CD4-positive, alpha-beta T cell treated with Interleukin-6 for 4 hours (primary cell): Measurements from ENCODE around the gene KCTD17.

Source experiments
- DNase-seq: peaks from one replicate; pipeline ENCODE4 v3.0.0-alpha.2; 2020; ENCODE audit warnings: mixed read lengths

The KCTD17 gene

DNA sequence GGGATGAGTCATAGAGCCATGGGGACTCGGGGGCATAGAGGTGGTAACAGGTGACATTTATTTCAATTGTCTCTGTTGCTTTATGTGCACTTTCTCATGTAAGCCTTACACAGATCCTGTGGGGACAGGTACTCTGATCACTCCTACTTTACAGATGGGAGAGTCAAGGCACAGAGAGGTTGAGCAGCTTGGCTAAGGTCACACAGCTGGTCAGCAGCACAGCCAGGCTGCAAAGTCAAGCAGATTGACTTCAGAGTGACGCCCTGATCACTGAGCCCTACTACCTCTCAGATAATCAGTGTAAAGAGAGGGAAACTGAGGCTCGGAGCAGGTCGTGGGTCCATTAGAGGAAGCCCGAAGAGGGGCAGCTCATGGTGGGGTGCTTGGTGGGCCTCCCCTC is 54.4 kb downstream of the KCTD17 start:
- no peak for DNase-seq

GRCh38 chr22:37107816-37108621 is 56.5 kb downstream of the KCTD17 start:
- no peak for DNase-seq

- DNase-seq, result no peak
These were observed 57.8 kb downstream of the KCTD17 start, which contains the start of gene TMPRSS6 for GRCh38 chr22:37109242-37109917. Gene TMPRSS6, minus strand, starts transcription at chr22:37109713. Its CDS starts 6,296 bp downstream, at chr22:37103417.

DNA sequence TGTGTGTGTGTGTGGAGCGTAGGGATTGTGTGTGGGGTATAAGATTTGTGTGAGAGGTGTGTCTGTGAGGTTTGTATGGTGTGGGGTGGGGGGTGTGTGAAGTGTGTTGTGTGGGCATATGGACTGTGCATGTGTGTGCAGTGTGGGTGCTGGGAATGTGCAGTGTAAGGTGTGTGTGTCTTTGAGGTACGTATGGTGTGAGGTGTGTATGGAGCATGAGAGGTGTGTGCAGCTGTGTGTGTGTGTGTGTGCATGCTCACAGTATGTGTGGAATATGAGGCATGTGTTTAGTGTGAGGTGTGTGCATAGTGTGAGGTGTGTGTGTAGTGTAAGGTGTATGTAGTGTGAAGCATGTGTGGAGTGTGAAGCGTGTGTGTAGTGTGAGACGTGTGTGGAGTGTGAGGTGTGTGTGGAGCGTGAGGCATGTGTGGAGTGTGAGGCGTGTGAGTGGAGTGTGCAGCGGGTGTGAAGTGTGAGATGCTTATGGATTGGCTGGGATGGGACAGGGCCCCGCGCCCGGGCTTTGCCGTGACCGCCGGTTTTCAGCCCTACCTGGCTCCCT is 59.7 kb downstream of the KCTD17 start:
- DNase-seq, result no peak

GRCh38 chr22:37112084-37112728 is 60.7 kb downstream of the KCTD17 start:
- DNase-seq, result no peak
